Measurements from ENCODE around the gene TMEM187. TPM values are rescaled to one million over a fixed set of nuclear protein-coding genes. Genes with fewer than 3 reads are reported as not detected.

TMEM187 gene, protein sequence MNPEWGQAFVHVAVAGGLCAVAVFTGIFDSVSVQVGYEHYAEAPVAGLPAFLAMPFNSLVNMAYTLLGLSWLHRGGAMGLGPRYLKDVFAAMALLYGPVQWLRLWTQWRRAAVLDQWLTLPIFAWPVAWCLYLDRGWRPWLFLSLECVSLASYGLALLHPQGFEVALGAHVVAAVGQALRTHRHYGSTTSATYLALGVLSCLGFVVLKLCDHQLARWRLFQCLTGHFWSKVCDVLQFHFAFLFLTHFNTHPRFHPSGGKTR
- total RNA-seq (10 to 100 TPM in 3 of 7 donors, 1 to 10 TPM in 4; 4.4 to 11.6 (median 9.4) TPM), polyA plus RNA-seq (1 to 10 TPM; 2.6 to 9.8 TPM)
- long read RNA-seq, donor 1, transcript TMEM187-201 (2 exons, 1,880 nt): major isoform, 109 of 117 reads
- long read RNA-seq, donor 1, partial matches to known transcripts: 5 of 117 reads
- long read RNA-seq, donor 1, other reads (novel, unspliced or antisense): 1 of 117 reads
- long read RNA-seq, donor 2, transcript TMEM187-201 (2 exons, 1,880 nt): major isoform, 6 of 6 reads
- long read RNA-seq, donor 2, partial matches to known transcripts: 0 of 6 reads
- long read RNA-seq, donor 2, other reads (novel, unspliced or antisense): 0 of 6 reads
- long read RNA-seq, donor 3, transcript TMEM187-201 (2 exons, 1,880 nt): major isoform, 15 of 19 reads
- long read RNA-seq, donor 3, partial matches to known transcripts: 4 of 19 reads
- long read RNA-seq, donor 3, other reads (novel, unspliced or antisense): 0 of 19 reads

DNA sequence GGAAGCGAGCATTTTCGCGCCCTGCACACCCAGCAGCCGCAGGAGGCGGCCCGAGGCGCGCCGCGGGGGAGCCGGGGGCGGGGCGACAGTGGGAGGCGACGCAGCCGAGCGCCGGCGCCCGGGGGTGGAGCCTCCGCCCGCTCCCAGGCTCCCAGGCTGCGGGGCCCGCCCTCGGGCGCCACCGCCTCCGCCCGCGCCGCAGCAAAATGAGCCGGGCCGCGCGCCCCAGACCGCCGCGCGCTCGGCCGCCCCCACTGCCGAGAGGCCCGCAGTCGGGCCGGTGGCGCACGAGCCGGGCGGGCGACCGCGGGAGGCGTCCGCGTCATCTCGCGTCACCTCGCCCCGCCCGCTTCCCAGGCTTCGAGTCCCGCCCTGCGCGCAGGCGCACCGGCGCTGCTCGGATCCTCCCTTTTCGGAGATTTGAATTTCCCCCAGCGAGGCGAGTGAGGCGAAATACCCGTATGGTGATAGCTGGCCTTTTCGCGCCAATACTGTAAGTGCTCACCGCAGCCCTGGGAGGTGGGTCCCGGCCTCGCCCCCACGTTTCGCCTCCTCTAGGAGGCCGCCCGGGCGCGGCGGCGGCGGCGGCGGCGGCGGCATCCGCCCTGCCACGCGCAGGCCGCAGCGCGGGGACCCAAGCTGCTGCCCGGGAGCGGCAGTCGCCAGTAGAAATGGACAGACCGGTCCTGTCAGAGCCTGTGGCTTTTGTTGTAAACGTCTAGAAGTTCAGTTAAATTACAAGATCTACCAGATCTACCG, at the start of gene TMEM187:
TMEM187 (plus strand) TSS at position 387 of the 759 bp plus-strand sequence. CDS start 9,309 bp downstream, outside the sequence.
- no peaks in the 10 kb centered on the region for H3K9me3 ChIP-seq
- H3K27me3 ChIP-seq: no peaks in the 10 kb centered on the region
- H3K36me3 ChIP-seq: no peaks in the 10 kb centered on the region
- peaks cover 10% of the 10 kb centered on the region for H3K4me1 ChIP-seq (ENCODE audit: insufficient read depth)
- TF ChIP-seq EP300 (IDR thresholded peaks at IDR 0.05) (no peak), CTCF (IDR thresholded peaks at IDR 0.05) (peak in 1 of 3 donors; percentile 6), POLR2A (IDR thresholded peaks at IDR 0.05) (peak; percentile 78)
- intact Hi-C loops (cut with DNase I): no loop called here
- DNase-seq: peak; percentile 88 to 93 (median 92)
- WGBS, 3 donors: 3 to 7% (median 7%) methylated on average over 49 to 103 of the region's 103 CpGs
- peak within 1 kb of the TSS; percentile 83 for H3K4me3 ChIP-seq
- peak within 1 kb of the TSS; percentile 100 for H3K27ac ChIP-seq

- WGBS, 3 donors: 39 to 50% (median 49%) methylated on average over 25 of the region's 25 CpGs
- peaks cover 12% of the 10 kb centered on the region for H3K4me1 ChIP-seq (ENCODE audit: insufficient read depth)
- intact Hi-C loops (cut with DNase I): no loop called here
Measured at GRCh38 chrX:153922932-153923857, 49.4 kb upstream of the TMEM187 start.

DNA sequence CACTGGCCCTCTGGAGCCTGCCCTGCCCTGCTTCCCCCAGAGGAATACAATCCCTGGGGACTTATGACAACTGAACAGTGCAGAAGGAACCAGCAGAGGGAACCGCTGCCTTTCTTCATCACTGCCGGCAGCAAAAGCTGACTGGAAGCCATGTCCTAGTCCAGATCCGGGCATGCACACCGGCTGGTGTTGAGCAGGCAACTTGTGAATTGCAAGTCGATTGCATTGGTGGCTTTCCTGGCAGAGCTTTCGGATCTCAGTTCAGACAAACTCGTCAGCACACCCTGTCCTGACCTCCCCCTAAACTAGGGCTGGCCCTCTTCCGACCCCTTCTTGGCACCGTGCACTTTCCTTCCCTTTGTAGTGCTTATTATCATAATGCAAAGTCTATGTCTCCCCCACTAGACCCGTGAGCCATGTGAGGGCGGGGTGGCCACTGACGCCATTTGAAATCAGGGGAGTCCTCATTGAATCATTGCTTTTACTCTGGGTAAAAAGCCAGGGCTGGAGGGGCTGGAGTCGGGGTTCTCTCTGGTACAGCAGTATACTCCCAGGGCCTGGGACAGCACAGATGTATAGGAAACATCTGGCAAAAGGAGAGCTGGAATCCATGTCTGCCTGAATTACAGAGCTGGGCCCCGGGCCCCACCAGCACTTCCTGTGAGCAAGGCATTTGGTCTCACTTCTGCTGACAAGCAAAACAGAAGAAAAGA, 48.2 kb upstream of the TMEM187 start:
- 40 to 48% (median 47%) methylated on average over 14 of the region's 14 CpGs for WGBS, 3 donors
- no peaks in the 10 kb centered on the region for H3K27me3 ChIP-seq
- no peaks in the 10 kb centered on the region for H3K9me3 ChIP-seq
- intact Hi-C loops (cut with DNase I): no loop called here
- no peak overlapping the region for H3K27ac ChIP-seq
- DNase-seq: peak in 1 of 5 donors; percentile 64
- no peak for TF ChIP-seq EP300 (IDR thresholded peaks at IDR 0.05)
- TF ChIP-seq POLR2A (IDR thresholded peaks at IDR 0.05): no peak
- no peak for TF ChIP-seq CTCF (IDR thresholded peaks at IDR 0.05)
- H3K36me3 ChIP-seq: no peaks in the 10 kb centered on the region
- H3K4me3 ChIP-seq: no peak overlapping the region
- H3K4me1 ChIP-seq (ENCODE audit: insufficient read depth): peaks cover 12% of the 10 kb centered on the region

More at GRCh38 chrX:153922932-153923857, 49.4 kb upstream of the TMEM187 start:
- H3K27ac ChIP-seq: no peak overlapping the region
- no peak overlapping the region for H3K4me3 ChIP-seq
- no peaks in the 10 kb centered on the region for H3K36me3 ChIP-seq
- TF ChIP-seq EP300 (IDR thresholded peaks at IDR 0.05): no peak
- peak in 2 of 3 donors; percentile 31 to 34 for TF ChIP-seq CTCF (IDR thresholded peaks at IDR 0.05)
- no peak for TF ChIP-seq POLR2A (IDR thresholded peaks at IDR 0.05)
- peak; percentile 83 to 93 (median 89) for DNase-seq
- no peaks in the 10 kb centered on the region for H3K27me3 ChIP-seq
- H3K9me3 ChIP-seq: no peaks in the 10 kb centered on the region

All from ovary (tissue), 10 donors.